Epithelial cell of prostate (primary cell): ENCODE results near the gene TOM1L2.

Experiments used
- DNase-seq: peaks from one replicate; pipeline ENCODE4 v3.0.0-alpha.2; 2011; ENCODE audit warnings: low read depth, low spot score
- H3K27ac ChIP-seq: fragments of 450-650 bp; 2 replicates; pipeline ENCODE4 v1.5.1; 2017; ENCODE audit warnings: mild to moderate bottlenecking

TOM1L2 gene

DNA sequence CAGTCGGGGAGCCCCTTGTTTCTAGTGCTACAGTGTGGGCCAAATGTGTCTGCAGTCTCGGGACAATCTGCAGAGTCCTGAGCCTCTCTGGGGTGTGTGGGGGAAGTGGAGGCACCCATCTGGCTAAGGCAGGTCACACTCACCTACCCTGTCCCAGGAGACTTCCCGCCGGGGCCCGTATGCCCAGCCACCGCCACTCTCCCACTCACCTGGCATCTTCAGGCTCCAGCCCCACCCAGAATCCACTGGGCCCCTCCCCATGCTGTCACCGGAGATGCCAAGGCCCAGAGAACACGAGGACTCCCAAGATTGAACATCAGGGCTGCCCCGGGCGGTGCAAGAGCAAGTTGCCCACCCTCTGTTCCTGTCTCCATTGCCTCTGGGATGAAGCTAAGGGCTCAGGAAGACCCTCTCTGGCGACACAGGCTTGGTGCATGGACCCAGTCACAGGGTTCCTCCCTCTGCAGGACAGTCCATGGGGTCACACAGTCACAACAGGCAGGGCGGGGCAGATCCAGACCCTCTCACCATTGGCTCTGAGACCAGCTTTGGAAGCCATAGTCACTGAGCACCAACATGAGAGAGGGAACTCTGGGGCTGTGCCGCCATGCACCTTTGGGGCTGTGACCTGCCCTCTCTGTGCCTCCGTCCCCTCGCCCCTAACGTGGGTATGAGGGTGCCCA lies 173.5 kb downstream of the TOM1L2 start:
- no peak for DNase-seq
- no peak overlapping the region for H3K27ac ChIP-seq

DNA sequence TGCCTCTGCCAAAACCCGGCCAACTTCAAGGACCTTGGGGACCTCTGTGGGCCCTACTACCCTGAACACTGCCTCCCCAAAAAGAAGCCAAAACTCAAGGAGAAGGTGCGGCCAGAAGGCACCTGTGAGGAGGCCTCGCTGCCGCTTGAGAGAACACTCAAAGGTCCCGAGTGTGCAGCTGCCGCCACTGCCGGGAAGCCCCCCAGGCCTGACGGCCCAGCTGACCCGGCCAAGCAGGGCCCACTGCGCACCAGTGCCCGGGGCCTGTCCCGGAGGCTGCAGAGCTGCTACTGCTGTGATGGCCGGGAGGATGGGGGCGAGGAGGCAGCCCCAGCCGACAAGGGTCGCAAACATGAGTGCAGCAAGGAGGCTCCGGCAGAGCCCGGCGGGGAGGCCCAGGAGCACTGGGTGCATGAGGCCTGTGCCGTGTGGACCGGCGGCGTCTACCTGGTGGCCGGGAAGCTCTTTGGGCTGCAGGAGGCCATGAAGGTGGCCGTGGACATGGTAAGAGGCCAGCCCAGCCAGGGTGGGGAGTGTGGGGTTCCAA lies 174.1 kb downstream of the TOM1L2 start:
- no peak overlapping the region for H3K27ac ChIP-seq

DNA sequence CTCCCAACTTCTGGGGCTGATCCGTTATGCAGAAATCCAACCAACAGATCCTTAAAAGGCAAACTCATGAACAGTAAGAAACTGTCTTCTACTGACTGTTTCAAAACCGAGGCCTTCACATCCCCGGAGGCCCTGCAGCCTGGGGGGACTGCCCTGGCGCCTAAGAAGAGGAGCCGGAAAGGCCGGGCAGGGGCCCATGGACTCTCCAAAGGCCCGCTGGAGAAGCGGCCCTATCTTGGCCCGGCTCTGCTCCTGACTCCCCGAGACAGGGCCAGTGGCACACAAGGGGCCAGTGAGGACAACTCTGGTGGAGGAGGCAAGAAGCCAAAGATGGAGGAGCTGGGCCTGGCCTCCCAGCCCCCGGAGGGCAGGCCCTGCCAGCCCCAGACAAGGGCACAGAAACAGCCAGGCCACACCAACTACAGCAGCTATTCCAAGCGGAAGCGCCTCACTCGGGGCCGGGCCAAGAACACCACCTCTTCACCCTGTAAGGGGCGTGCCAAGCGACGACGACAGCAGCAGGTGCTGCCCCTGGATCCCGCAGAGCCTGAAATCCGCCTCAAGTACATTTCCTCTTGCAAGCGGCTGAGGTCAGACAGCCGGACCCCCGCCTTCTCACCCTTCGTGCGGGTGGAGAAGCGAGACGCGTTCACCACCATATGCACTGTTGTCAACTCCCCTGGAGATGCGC lies 174.9 kb downstream of the TOM1L2 start:
- H3K27ac ChIP-seq, result no peak overlapping the region

More for the DNA sequence above, 174.1 kb downstream of the TOM1L2 start:
- DNase-seq, result no peak

DNA sequence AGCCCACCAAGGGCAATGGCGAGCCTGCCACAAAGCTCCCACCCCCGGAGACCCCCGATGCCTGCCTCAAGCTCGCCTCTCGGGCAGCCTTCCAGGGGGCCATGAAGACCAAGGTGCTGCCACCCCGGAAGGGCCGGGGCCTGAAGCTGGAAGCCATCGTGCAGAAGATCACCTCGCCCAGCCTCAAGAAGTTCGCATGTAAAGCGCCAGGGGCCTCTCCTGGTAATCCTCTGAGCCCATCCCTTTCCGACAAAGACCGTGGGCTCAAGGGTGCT lies 175.5 kb downstream of the TOM1L2 start:
- no peak for DNase-seq
- H3K27ac ChIP-seq, result no peak overlapping the region

More for the DNA sequence above, 174.9 kb downstream of the TOM1L2 start:
- no peak for DNase-seq

DNA sequence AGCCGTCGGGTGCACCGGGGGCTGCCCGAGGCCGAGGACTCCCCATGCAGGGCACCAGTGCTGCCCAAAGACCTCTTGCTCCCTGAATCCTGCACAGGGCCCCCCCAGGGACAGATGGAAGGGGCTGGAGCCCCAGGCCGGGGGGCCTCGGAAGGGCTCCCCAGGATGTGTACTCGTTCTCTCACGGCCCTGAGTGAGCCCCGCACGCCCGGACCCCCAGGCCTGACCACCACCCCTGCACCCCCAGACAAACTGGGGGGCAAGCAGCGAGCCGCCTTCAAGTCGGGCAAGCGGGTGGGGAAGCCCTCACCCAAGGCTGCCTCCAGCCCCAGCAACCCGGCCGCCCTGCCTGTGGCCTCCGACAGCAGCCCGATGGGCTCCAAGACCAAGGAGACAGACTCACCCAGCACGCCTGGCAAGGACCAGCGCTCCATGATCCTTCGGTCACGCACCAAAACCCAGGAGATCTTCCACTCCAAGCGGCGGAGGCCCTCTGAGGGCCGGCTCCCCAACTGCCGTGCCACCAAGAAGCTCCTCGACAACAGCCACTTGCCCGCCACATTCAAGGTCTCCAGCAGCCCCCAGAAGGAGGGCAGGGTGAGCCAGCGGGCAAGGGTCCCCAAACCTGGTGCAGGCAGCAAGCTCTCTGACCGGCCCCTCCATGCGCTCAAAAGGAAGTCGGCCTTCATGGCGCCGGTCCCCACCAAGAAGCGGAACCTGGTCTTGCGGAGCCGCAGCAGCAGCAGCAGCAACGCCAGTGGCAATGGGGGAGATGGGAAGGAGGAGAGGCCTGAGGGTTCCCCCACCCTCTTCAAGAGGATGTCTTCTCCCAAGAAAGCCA lies 176.0 kb downstream of the TOM1L2 start:
- no peak for DNase-seq
- H3K27ac ChIP-seq, result no peak overlapping the region

DNA sequence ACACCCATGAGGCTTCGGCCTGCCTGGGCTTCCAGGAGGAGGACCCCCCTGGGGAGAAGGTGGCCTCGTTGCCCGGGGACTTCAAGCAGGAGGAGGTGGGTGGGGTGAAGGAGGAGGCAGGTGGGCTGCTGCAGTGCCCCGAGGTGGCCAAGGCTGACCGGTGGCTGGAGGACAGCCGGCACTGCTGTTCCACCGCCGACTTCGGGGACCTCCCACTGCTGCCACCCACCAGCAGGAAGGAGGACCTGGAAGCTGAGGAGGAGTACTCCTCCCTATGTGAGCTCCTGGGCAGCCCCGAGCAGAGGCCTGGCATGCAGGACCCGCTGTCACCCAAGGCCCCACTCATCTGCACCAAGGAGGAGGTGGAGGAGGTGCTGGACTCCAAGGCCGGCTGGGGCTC lies 176.9 kb downstream of the TOM1L2 start:
- DNase-seq, result no peak
- H3K27ac ChIP-seq, result no peak overlapping the region

DNA sequence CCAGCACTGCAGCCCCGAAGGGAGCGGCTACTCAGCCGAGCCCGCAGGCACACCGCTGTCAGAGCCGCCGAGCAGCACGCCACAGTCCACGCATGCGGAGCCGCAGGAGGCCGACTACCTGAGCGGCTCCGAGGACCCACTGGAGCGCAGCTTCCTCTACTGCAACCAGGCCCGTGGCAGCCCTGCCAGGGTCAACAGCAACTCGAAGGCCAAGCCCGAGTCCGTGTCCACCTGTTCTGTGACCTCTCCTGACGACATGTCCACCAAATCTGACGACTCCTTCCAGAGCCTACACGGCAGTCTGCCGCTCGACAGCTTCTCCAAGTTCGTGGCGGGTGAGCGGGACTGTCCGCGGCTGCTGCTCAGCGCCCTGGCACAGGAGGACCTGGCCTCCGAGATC lies 177.8 kb downstream of the TOM1L2 start:
- no peak for DNase-seq
- no peak overlapping the region for H3K27ac ChIP-seq
